ENCODE data around the gene WSCD1. TPM values are rescaled to one million over a fixed set of nuclear protein-coding genes. Genes with fewer than 3 reads are reported as not detected.

The WSCD1 gene
- total and polyA plus RNA-seq, 7 donors = 4.1 to 17.5 (median 7.1) TPM

- Histone ChIP-seq H3K4me3 (no peak overlapping the region), H3K27me3 (ENCODE audit: insufficient read depth in 3 of 3, low read length in 2 of 3) (no peaks in the 10 kb centered on the region), H3K27ac (peak overlapping the region; percentile 41), H3K4me1 (peaks cover 19% of the 10 kb centered on the region), H3K36me3 (ENCODE audit: insufficient read depth in 1 of 2, low read depth in 1 of 2) (no peaks in the 10 kb centered on the region), H3K9me3 (no peaks in the 10 kb centered on the region)
- intact Hi-C loops (cut with DNase I) = no loop called here
- DNase-seq (no peak), ATAC-seq (no peak)
- WGBS, 3 donors = 87 to 92% (median 87%) methylated on average over 8 of the region's 8 CpGs
- TF ChIP-seq CTCF (IDR thresholded peaks at IDR 0.05) = no peak
Measured at GRCh38 chr17:6099492-6099891, 29.3 kb downstream of the WSCD1 start.

GRCh38 chr17:6100146-6100545 is 30.0 kb downstream of the WSCD1 start:
- no peak for ATAC-seq
- H3K27me3 ChIP-seq (ENCODE audit: insufficient read depth in 3 of 3, low read length in 2 of 3) = no peaks in the 10 kb centered on the region
- no peaks in the 10 kb centered on the region for H3K36me3 ChIP-seq (ENCODE audit: insufficient read depth in 1 of 2, low read depth in 1 of 2)
- intact Hi-C loops (cut with DNase I) = loop anchor here in 1 of 2 donors (5.0 kb wide), 1 partner anchor 62 kb away; no protein-coding TSS in a partner anchor
- no peak for TF ChIP-seq CTCF (IDR thresholded peaks at IDR 0.05)
- WGBS, 3 donors = 92 to 94% (median 93%) methylated on average over 9 of the region's 9 CpGs
- no peak overlapping the region for H3K4me3 ChIP-seq
- H3K4me1 ChIP-seq = peaks cover 19% of the 10 kb centered on the region
- H3K27ac ChIP-seq = no peak overlapping the region
- DNase-seq = no peak
- H3K9me3 ChIP-seq = no peaks in the 10 kb centered on the region

- Histone ChIP-seq H3K4me1 (peaks cover 19% of the 10 kb centered on the region), H3K4me3 (no peak overlapping the region), H3K27me3 (ENCODE audit: insufficient read depth in 3 of 3, low read length in 2 of 3) (no peaks in the 10 kb centered on the region), H3K9me3 (no peaks in the 10 kb centered on the region), H3K36me3 (ENCODE audit: insufficient read depth in 1 of 2, low read depth in 1 of 2) (no peaks in the 10 kb centered on the region), H3K27ac (no peak overlapping the region)
- DNase-seq = no peak
- no peak for TF ChIP-seq CTCF (IDR thresholded peaks at IDR 0.05)
- ATAC-seq = no peak
- 80 to 86% (median 86%) methylated on average over 7 of the region's 7 CpGs for WGBS, 3 donors
- intact Hi-C loops (cut with DNase I) = loop anchor here in 1 of 2 donors (5.0 kb wide), 1 partner anchor 61 kb away; no protein-coding TSS in a partner anchor
Measured at GRCh38 chr17:6100891-6101500, 30.8 kb downstream of the WSCD1 start.

GRCh38 chr17:6101706-6102105 is 31.5 kb downstream of the WSCD1 start:
- no peaks in the 10 kb centered on the region for H3K9me3 ChIP-seq
- peaks cover 19% of the 10 kb centered on the region for H3K4me1 ChIP-seq
- 70 to 84% (median 75%) methylated on average over 10 of the region's 10 CpGs for WGBS, 3 donors
- DNase-seq (no peak), ATAC-seq (no peak)
- H3K27ac ChIP-seq = no peak overlapping the region
- H3K4me3 ChIP-seq = no peak overlapping the region
- no peaks in the 10 kb centered on the region for H3K36me3 ChIP-seq (ENCODE audit: insufficient read depth in 1 of 2, low read depth in 1 of 2)
- H3K27me3 ChIP-seq (ENCODE audit: insufficient read depth in 3 of 3, low read length in 2 of 3) = no peaks in the 10 kb centered on the region
- intact Hi-C loops (cut with DNase I) = loop anchor here in 1 of 2 donors (5.0 kb wide), 1 partner anchor 61 kb away; no protein-coding TSS in a partner anchor
- TF ChIP-seq CTCF (IDR thresholded peaks at IDR 0.05) = no peak

GRCh38 chr17:6102615-6103014 is 32.4 kb downstream of the WSCD1 start:
- no peak overlapping the region for H3K4me3 ChIP-seq
- H3K36me3 ChIP-seq (ENCODE audit: insufficient read depth in 1 of 2, low read depth in 1 of 2) = no peaks in the 10 kb centered on the region
- DNase-seq = no peak
- no peak for ATAC-seq
- 62 to 73% (median 63%) methylated on average over 3 of the region's 3 CpGs for WGBS, 3 donors
- peaks cover 19% of the 10 kb centered on the region for H3K4me1 ChIP-seq
- intact Hi-C loops (cut with DNase I) = loop anchor here in 1 of 2 donors (5.0 kb wide), 1 partner anchor 60 kb away; no protein-coding TSS in a partner anchor
- H3K9me3 ChIP-seq = no peaks in the 10 kb centered on the region
- no peak overlapping the region for H3K27ac ChIP-seq
- no peaks in the 10 kb centered on the region for H3K27me3 ChIP-seq (ENCODE audit: insufficient read depth in 3 of 3, low read length in 2 of 3)
- no peak for TF ChIP-seq CTCF (IDR thresholded peaks at IDR 0.05)
